PFSK-1 (cell line): Measurements from ENCODE around the gene RBP5.

Source experiments
- POLR2AphosphoS5 ChIP-seq: IDR thresholded peaks from 2 replicates; pipeline ENCODE4 v1.6.1; 2012; ENCODE audit warnings: low read depth, mild to moderate bottlenecking, control low read depth, low read length, moderate library complexity
- SIN3A ChIP-seq: IDR thresholded peaks from 2 replicates; pipeline ENCODE4 v1.6.1; 2012; ENCODE audit warnings: mild to moderate bottlenecking, low read length, moderate library complexity, borderline replicate concordance; ENCODE audit not compliant: insufficient read depth
- TF ChIP-seq, protein P1 (sequence below), 2 experiments: IDR thresholded peaks; 2 replicates each; pipeline versions ENCODE4 v1.6.1 to v1.8.0; 2011 to 2012; ENCODE audit warnings: low read depth in 2 of 2, low read length in 2 of 2, control low read depth in 1 of 2, inconsistent platforms in 1 of 2, mild to moderate bottlenecking in 1 of 2, moderate library complexity in 1 of 2; ENCODE audit not compliant: insufficient read depth in 1 of 2

- TF ChIP-seq SIN3A = no peak
- TF ChIP-seq POLR2AphosphoS5 = no peak
- TF ChIP-seq, protein P1, sequence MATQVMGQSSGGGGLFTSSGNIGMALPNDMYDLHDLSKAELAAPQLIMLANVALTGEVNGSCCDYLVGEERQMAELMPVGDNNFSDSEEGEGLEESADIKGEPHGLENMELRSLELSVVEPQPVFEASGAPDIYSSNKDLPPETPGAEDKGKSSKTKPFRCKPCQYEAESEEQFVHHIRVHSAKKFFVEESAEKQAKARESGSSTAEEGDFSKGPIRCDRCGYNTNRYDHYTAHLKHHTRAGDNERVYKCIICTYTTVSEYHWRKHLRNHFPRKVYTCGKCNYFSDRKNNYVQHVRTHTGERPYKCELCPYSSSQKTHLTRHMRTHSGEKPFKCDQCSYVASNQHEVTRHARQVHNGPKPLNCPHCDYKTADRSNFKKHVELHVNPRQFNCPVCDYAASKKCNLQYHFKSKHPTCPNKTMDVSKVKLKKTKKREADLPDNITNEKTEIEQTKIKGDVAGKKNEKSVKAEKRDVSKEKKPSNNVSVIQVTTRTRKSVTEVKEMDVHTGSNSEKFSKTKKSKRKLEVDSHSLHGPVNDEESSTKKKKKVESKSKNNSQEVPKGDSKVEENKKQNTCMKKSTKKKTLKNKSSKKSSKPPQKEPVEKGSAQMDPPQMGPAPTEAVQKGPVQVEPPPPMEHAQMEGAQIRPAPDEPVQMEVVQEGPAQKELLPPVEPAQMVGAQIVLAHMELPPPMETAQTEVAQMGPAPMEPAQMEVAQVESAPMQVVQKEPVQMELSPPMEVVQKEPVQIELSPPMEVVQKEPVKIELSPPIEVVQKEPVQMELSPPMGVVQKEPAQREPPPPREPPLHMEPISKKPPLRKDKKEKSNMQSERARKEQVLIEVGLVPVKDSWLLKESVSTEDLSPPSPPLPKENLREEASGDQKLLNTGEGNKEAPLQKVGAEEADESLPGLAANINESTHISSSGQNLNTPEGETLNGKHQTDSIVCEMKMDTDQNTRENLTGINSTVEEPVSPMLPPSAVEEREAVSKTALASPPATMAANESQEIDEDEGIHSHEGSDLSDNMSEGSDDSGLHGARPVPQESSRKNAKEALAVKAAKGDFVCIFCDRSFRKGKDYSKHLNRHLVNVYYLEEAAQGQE (IDR thresholded peaks at IDR 0.05; ENCODE audit: insufficient read depth in 1 of 2, low read depth in 2 of 2, low read length in 2 of 2) = no peak
These were observed 9.2 kb upstream of the RBP5 start for GRCh38 chr12:7137908-7138307.
